H9 (cell line): ENCODE results near the gene MSN. TPM values are rescaled to one million over a fixed set of nuclear protein-coding genes. Genes with fewer than 3 reads are reported as not detected.
"Not testable (repeated sequence)": the region's sequence is repeated elsewhere in the genome, so short reads cannot be mapped to it uniquely, and the experiment has no call there.

ENCODE experiments used
- DNase-seq: peaks from one replicate; pipeline ENCODE4 v3.0.0-alpha.2; 2017
- H2AFZ ChIP-seq: one replicate; pipeline ENCODE4 v1.6.1; 2013; ENCODE audit warnings: mild to moderate bottlenecking, low read length, control low read depth, moderate library complexity
- H2AK5ac ChIP-seq: 2 replicates; pipeline ENCODE4 v1.6.1; 2013; ENCODE audit warnings: low read length, control low read depth, mixed read lengths; ENCODE audit not compliant: insufficient read length
- H2BK120ac ChIP-seq: one replicate; pipeline ENCODE4 v1.6.1; 2013; ENCODE audit warnings: low read depth, mild to moderate bottlenecking, low read length, control low read depth, inconsistent platforms; ENCODE audit not compliant: poor library complexity, severe bottlenecking
- H2BK12ac ChIP-seq: 2 replicates; pipeline ENCODE4 v1.6.1; 2013; ENCODE audit warnings: low read length, control low read depth, mixed read lengths, low read depth; ENCODE audit not compliant: insufficient read length
- H2BK15ac ChIP-seq: 2 replicates; pipeline ENCODE4 v1.6.1; 2013; ENCODE audit warnings: low read depth, low read length, control low read depth
- H2BK20ac ChIP-seq: one replicate; pipeline ENCODE4 v1.6.1; 2013; ENCODE audit warnings: low read depth, mild to moderate bottlenecking, low read length, control low read depth, inconsistent platforms; ENCODE audit not compliant: poor library complexity, severe bottlenecking
- H2BK5ac ChIP-seq: 2 replicates; pipeline ENCODE4 v1.6.1; 2013; ENCODE audit warnings: low read length, control low read depth, mixed read lengths; ENCODE audit not compliant: insufficient read length
- H3K14ac ChIP-seq: 2 replicates; pipeline ENCODE4 v1.6.1; 2013; ENCODE audit warnings: low read length, control low read depth; ENCODE audit not compliant: insufficient read depth
- H3K18ac ChIP-seq: 2 replicates; pipeline ENCODE4 v1.6.1; 2013; ENCODE audit warnings: low read depth, mild to moderate bottlenecking, mixed read lengths, low read length, control low read depth; ENCODE audit not compliant: insufficient read length
- H3K23ac ChIP-seq: 2 replicates; pipeline ENCODE4 v1.6.1; 2013; ENCODE audit warnings: low read length, control low read depth, mixed read lengths, low read depth; ENCODE audit not compliant: insufficient read length
- H3K23me2 ChIP-seq: 2 replicates; pipeline ENCODE4 v1.6.1; 2013; ENCODE audit warnings: low read depth, mild to moderate bottlenecking, mixed read lengths, low read length, control low read depth; ENCODE audit not compliant: insufficient read length, poor library complexity, severe bottlenecking
- H3K27ac ChIP-seq: 2 replicates; pipeline ENCODE4 v1.5.1; 2013; ENCODE audit warnings: low read length, control low read depth, mixed read lengths, low read depth; ENCODE audit not compliant: insufficient read length
- H3K27me3 ChIP-seq: 2 replicates; pipeline ENCODE4 v1.6.1; 2013; ENCODE audit warnings: low read length, control low read depth, inconsistent platforms; ENCODE audit not compliant: insufficient read depth
- H3K4ac ChIP-seq: 2 replicates; pipeline ENCODE4 v1.6.1; 2013; ENCODE audit warnings: low read depth, mild to moderate bottlenecking, control low read depth, inconsistent platforms, low read length, moderate library complexity
- H3K4me1 ChIP-seq: 2 replicates; pipeline ENCODE4 v1.6.1; 2013; ENCODE audit warnings: low read length, control low read depth, inconsistent platforms; ENCODE audit not compliant: insufficient read depth
- H3K4me2 ChIP-seq: 2 replicates; pipeline ENCODE4 v1.6.1; 2013; ENCODE audit warnings: low read length, control low read depth, mixed read lengths; ENCODE audit not compliant: insufficient read length, insufficient read depth
- H3K56ac ChIP-seq: 2 replicates; pipeline ENCODE4 v1.6.1; 2013; ENCODE audit warnings: low read depth, mild to moderate bottlenecking, mixed read lengths, low read length, control low read depth; ENCODE audit not compliant: insufficient read length
- H3K79me1 ChIP-seq: 2 replicates; pipeline ENCODE4 v1.6.1; 2013; ENCODE audit warnings: low read depth, mild to moderate bottlenecking, moderate library complexity, low read length, control low read depth, inconsistent platforms; ENCODE audit not compliant: insufficient read depth, poor library complexity, severe bottlenecking
- H3K79me2 ChIP-seq: 2 replicates; pipeline ENCODE4 v1.6.1; 2013; ENCODE audit warnings: low read length, control low read depth, inconsistent platforms; ENCODE audit not compliant: insufficient read depth
- H3K9ac ChIP-seq: 2 replicates; pipeline ENCODE4 v1.6.1; 2013; ENCODE audit warnings: low read length, control low read depth, mixed read lengths; ENCODE audit not compliant: insufficient read length; ENCODE audit errors: extremely low read depth
- H3K9me3 ChIP-seq: one replicate; pipeline ENCODE4 v1.6.1; 2013; ENCODE audit warnings: low read depth, low read length, inconsistent platforms; ENCODE audit not compliant: control insufficient read depth
- H3T11ph ChIP-seq: one replicate; pipeline ENCODE4 v1.6.1; 2013; ENCODE audit warnings: mild to moderate bottlenecking, low read length, control low read depth, inconsistent platforms
- H4K20me1 ChIP-seq: one replicate; pipeline ENCODE4 v1.6.1; 2013; ENCODE audit not compliant: control insufficient read depth, insufficient read length, insufficient read depth
- H4K5ac ChIP-seq: 2 replicates; pipeline ENCODE4 v1.6.1; 2013; ENCODE audit warnings: low read depth, mild to moderate bottlenecking, mixed read lengths, low read length, control low read depth; ENCODE audit not compliant: insufficient read length
- H4K8ac ChIP-seq: replicated peaks from 2 replicates; pipeline ENCODE4 v1.6.1; 2013; ENCODE audit warnings: low read length, control low read depth, mixed read lengths, low read depth; ENCODE audit not compliant: insufficient read length
- H4K91ac ChIP-seq: 2 replicates; pipeline ENCODE4 v1.6.1; 2013; ENCODE audit warnings: low read depth, mild to moderate bottlenecking, moderate library complexity, mixed read lengths, low read length, control low read depth; ENCODE audit not compliant: insufficient read length
- H3K27ac Mint-ChIP-seq, 3 experiments: 2 replicates in 2 of 3; 3 replicates in 1 of 3; pipeline ENCODE4 v1.8.0; 2020 to 2021; ENCODE audit warnings: mixed read lengths in 3 of 3, mild to moderate bottlenecking in 1 of 3, moderate library complexity in 1 of 3
- H3K27me3 Mint-ChIP-seq: 2 replicates; pipeline ENCODE4 v1.8.0; 2021; ENCODE audit warnings: low read depth, mild to moderate bottlenecking, moderate library complexity, mixed read lengths
- H3K36me3 Mint-ChIP-seq, 3 experiments: 2 replicates in 2 of 3; 3 replicates in 1 of 3; pipeline ENCODE4 v1.8.0; 2020 to 2021; ENCODE audit warnings: low read depth in 3 of 3, mixed read lengths in 3 of 3; ENCODE audit not compliant: insufficient read depth in 1 of 3
- H3K4me1 Mint-ChIP-seq, 2 experiments: 2 replicates each; pipeline ENCODE4 v1.8.0; 2020; ENCODE audit warnings: mixed read lengths in 2 of 2
- H3K4me3 Mint-ChIP-seq, 2 experiments: 2 replicates in 1 of 2; 3 replicates in 1 of 2; pipeline ENCODE4 v1.8.0; 2020 to 2021; ENCODE audit warnings: mild to moderate bottlenecking in 2 of 2, mixed read lengths in 2 of 2, moderate library complexity in 1 of 2
- H3K9me3 Mint-ChIP-seq, 2 experiments: 2 replicates in 1 of 2; 3 replicates in 1 of 2; pipeline ENCODE4 v1.8.0; 2020; ENCODE audit warnings: mild to moderate bottlenecking in 2 of 2, mixed read lengths in 2 of 2, moderate library complexity in 1 of 2
- WGBS: extraction: QIAGEN DNeasy Blood & Tissue Kit; methylation state at CpG from one replicate; pipeline ENCODE4 v1.1.7; 2013; ENCODE audit warnings: missing lambda C conversion rate, low lambda C conversion rate, mixed read lengths; ENCODE audit not compliant: insufficient read length; ENCODE audit errors: extremely low coverage; 5-methylcytosine and 5-hydroxymethylcytosine counted together
- long read RNA-seq: library from polyadenylated mRNA; unstranded; transcript quantifications from one replicate; pipeline ENCODE4 v2.0.0, GENCODE V29; 2020
- total RNA-seq: library from RNA; stranded (reverse); gene quantifications from 2 replicates; pipeline ENCODE4 v1.2.1, GENCODE V29; 2021
- TF ChIP-seq, protein P1 (sequence below): fragments of 200-600 bp; sonication (generic); conservative IDR thresholded peaks from 3 replicates; pipeline ENCODE4 v1.8.0; 2021; ENCODE audit warnings: antibody characterized with exemption, mild to moderate bottlenecking

Gene MSN
- total RNA-seq, result 126 and 129 TPM in 2 replicates
- long read RNA-seq, transcript MSN-201 (13 exons, 3,944 nt), result major isoform, 379 of 454 reads
- long read RNA-seq, partial matches to known transcripts, result 49 of 454 reads
- long read RNA-seq, other reads (novel, unspliced or antisense), result 26 of 454 reads

DNA sequence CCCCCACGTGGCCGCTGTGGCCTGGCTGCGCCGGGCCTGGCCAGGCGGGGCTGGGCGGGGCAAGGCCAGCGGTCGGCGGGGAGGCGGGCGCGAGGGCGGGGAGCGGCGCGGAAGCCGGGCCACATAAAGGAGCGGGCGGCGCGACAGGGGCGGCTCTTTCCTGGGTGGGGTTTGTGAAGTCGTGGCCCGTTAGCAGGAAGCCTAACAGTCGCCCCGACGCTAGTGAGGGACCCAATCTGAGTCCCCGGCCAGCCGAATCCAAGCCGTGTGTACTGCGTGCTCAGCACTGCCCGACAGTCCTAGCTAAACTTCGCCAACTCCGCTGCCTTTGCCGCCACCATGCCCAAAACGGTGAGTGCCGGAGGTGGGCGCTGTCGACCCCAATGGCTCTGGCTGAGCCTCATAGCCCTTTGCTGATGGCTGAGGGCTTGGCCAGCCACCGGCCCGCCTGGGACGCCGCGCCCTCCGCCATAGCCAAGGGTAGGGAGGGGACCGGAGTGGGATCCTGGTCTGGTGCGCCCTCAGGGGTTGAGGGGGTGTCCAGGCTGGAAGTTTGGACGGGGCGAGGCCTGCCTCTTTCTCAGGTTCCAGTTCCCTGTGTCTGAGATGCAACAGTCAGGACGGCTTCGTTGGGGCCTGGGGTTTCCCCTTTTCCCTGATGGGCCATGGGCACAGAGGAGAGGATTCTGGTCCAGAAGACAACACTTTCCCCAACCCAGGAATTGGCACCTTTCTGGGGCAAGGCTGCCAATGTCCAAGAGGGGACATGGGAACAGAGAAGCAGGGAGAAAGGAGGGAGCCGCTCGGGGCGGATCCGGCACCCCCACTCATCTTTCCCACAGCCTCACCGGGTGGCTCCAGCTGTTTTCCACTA lies at the start of gene MSN:
Gene MSN (plus strand): TSS at position 152 of the 874 bp plus-strand sequence. CDS start 188 bp downstream, at position 340.
- WGBS, result no CpG with 5 or more reads among the region's 56 CpGs
- peaks cover 14% of the 10 kb centered on the region; the same call in 1 of the 2 replicates for H3K79me2 ChIP-seq
- H3K4me1 Mint-ChIP-seq, result peaks cover 16 to 18% of the 10 kb centered on the region in 2 experiments
- no peaks in the 10 kb centered on the region for H3K79me1 ChIP-seq
- no peak within 1 kb of the TSS for H2AFZ ChIP-seq
- H3K36me3 Mint-ChIP-seq, result peaks cover 0 to 20% (median 14%) of the 10 kb centered on the region in 3 experiments; a peak in 6 of 7 replicates
- no peak within 1 kb of the TSS for H2BK20ac ChIP-seq
- no peak within 1 kb of the TSS for H2BK12ac ChIP-seq
- 0 out of 2 replicates have a peak, but pooled peaks cover 3% of the 10 kb centered on the region for H3K4me1 ChIP-seq
- no peaks in the 10 kb centered on the region for H3K27me3 Mint-ChIP-seq
- H3K9me3 Mint-ChIP-seq, result peaks cover 62 to 79% of the 10 kb centered on the region in 2 experiments
- H3K14ac ChIP-seq, result peak within 1 kb of the TSS; percentile 78; the same call in 1 of the 2 replicates
- H3K18ac ChIP-seq, result peak within 1 kb of the TSS; percentile 60
- no peak within 1 kb of the TSS for H2BK15ac ChIP-seq
- H3T11ph ChIP-seq, result no peak within 1 kb of the TSS
- H2BK120ac ChIP-seq, result no peak within 1 kb of the TSS
- no peaks in the 10 kb centered on the region for H4K20me1 ChIP-seq
- peaks cover 24% of the 10 kb centered on the region for H3K9me3 ChIP-seq
- H4K8ac ChIP-seq, result no peak within 1 kb of the TSS
- no peak within 1 kb of the TSS for H3K4ac ChIP-seq
- H3K27me3 ChIP-seq, result no peaks in the 10 kb centered on the region
- no peak within 1 kb of the TSS for H3K27ac ChIP-seq
- peak within 1 kb of the TSS; percentile 80 for H3K4me2 ChIP-seq
- no peak within 1 kb of the TSS for H3K56ac ChIP-seq
- no peaks in the 10 kb centered on the region for H3K23me2 ChIP-seq
- peak within 1 kb of the TSS; percentile 90 to 97 (median 96); a peak in 4 of 7 replicates for H3K27ac Mint-ChIP-seq
- H3K9ac ChIP-seq, result peak within 1 kb of the TSS; percentile 42
- H3K23ac ChIP-seq, result no peak within 1 kb of the TSS
- no peak within 1 kb of the TSS for H2BK5ac ChIP-seq
- peak; percentile 57 for DNase-seq
- H2AK5ac ChIP-seq, result no peak within 1 kb of the TSS
- peak within 1 kb of the TSS; percentile 76 to 87 for H3K4me3 Mint-ChIP-seq
- H4K91ac ChIP-seq, result no peak within 1 kb of the TSS
- TF ChIP-seq, protein P1, sequence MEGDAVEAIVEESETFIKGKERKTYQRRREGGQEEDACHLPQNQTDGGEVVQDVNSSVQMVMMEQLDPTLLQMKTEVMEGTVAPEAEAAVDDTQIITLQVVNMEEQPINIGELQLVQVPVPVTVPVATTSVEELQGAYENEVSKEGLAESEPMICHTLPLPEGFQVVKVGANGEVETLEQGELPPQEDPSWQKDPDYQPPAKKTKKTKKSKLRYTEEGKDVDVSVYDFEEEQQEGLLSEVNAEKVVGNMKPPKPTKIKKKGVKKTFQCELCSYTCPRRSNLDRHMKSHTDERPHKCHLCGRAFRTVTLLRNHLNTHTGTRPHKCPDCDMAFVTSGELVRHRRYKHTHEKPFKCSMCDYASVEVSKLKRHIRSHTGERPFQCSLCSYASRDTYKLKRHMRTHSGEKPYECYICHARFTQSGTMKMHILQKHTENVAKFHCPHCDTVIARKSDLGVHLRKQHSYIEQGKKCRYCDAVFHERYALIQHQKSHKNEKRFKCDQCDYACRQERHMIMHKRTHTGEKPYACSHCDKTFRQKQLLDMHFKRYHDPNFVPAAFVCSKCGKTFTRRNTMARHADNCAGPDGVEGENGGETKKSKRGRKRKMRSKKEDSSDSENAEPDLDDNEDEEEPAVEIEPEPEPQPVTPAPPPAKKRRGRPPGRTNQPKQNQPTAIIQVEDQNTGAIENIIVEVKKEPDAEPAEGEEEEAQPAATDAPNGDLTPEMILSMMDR, result peak; percentile 40; the same call in 2 of the 3 replicates
- no peak within 1 kb of the TSS for H4K5ac ChIP-seq

DNA sequence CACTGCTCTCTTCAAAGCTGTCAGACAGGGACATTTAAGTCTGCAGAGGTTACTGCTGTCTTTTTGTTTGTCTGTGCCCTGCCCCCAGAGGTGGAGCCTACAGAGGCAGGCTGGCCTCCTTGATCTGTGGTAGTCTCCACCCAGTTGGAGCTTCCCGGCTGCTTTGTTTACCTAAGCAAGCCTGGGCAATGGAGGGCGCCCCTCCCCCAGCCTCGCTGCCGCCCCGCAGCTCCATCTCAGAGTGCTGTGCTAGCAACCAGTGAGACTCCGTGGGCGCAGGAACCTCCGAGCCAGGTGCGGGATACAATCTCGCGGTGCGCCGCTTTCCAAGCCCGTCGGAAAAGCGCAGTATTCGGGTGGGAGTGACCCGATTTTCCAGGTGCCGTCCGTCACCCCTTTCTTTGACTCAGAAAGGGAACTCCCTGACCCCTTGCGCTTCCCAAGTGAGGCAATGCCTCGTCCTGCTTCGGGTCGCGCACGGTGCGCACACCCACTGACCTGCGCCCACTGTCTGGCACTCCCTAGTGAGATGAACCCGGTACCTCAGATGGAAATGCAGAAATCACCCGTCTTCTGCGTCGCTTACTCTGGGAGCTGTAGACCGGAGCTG lies 47.3 kb upstream of the MSN start:
- not testable (repeated sequence) for H3K56ac ChIP-seq, H2AFZ ChIP-seq, H3T11ph ChIP-seq, H3K27me3 ChIP-seq, H2BK20ac ChIP-seq, H3K4me2 ChIP-seq, H2BK5ac ChIP-seq, H3K9me3 ChIP-seq, H3K4me1 ChIP-seq, H4K8ac ChIP-seq, H3K23ac ChIP-seq, H3K27me3 Mint-ChIP-seq, H2AK5ac ChIP-seq, H4K91ac ChIP-seq, H2BK120ac ChIP-seq, H4K5ac ChIP-seq, H3K79me1 ChIP-seq, H3K9ac ChIP-seq, H3K4ac ChIP-seq, H3K4me1 Mint-ChIP-seq, H3K23me2 ChIP-seq, H3K27ac ChIP-seq, H2BK15ac ChIP-seq, H2BK12ac ChIP-seq, H3K79me2 ChIP-seq, H4K20me1 ChIP-seq, H3K14ac ChIP-seq
- Mint-ChIP-seq H3K27ac (peak overlapping the region in 2 of 3 experiments; percentile 52 to 92; a peak in 2 of 7 replicates), H3K36me3 (peaks cover 7 to 22% (median 11%) of the 10 kb centered on the region in 3 experiments; a peak in 5 of 7 replicates), H3K4me3 (peak overlapping the region; percentile 48 to 67; a peak in 4 of 5 replicates), H3K9me3 (peaks cover 48 to 59% of the 10 kb centered on the region in 2 experiments)
- H3K18ac ChIP-seq, result peak overlapping the region; percentile 60
- WGBS, result no CpG with 5 or more reads among the region's 33 CpGs
- peak; percentile 67 for DNase-seq
